Measurements from ENCODE around the gene OPN4. TPM values are rescaled to one million over a fixed set of nuclear protein-coding genes. Genes with fewer than 3 reads are reported as not detected.

OPN4 gene
- total RNA-seq, 1 experiment from 2014 or later = not detected

DNA sequence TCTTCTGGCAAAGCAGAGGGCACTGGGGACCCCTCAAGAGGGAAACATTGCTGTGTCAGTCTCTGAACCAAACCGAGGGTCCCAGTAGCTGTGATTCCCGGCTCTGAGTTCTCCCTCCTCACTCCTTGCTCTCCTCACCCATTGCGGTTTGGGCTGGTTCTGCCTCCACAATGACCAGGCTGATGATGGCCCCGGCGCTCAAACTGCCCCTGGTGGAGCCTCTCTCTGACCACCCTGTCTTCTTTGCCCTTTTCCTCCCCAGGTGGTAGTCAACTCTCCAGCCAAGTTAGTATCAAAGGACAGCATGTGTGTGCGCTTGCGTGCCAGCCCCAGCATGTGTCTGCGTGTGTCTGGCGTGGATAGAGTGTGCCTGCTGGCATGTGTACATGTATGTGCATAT is 31.1 kb downstream of the OPN4 start:
- Mint-ChIP-seq H3K36me3 (ENCODE audit: insufficient read depth, unreplicated experiment) (no peaks in the 10 kb centered on the region), H3K9me3 (ENCODE audit: unreplicated experiment) (no peaks in the 10 kb centered on the region), H3K27ac (ENCODE audit: low read depth, unreplicated experiment) (no peak overlapping the region), H3K27me3 (ENCODE audit: insufficient read depth, unreplicated experiment) (peaks cover 15% of the 10 kb centered on the region), H3K4me3 (ENCODE audit: unreplicated experiment) (no peak overlapping the region), H3K4me1 (ENCODE audit: insufficient read depth, unreplicated experiment) (no peaks in the 10 kb centered on the region)
- intact Hi-C loops (cut with micrococcal nuclease) = no loop called here
- no TSS peak for BruUV-seq (replicated peaks)
- DNase-seq (ENCODE audit: unreplicated experiment) = no peak
- TF ChIP-seq, protein P1, sequence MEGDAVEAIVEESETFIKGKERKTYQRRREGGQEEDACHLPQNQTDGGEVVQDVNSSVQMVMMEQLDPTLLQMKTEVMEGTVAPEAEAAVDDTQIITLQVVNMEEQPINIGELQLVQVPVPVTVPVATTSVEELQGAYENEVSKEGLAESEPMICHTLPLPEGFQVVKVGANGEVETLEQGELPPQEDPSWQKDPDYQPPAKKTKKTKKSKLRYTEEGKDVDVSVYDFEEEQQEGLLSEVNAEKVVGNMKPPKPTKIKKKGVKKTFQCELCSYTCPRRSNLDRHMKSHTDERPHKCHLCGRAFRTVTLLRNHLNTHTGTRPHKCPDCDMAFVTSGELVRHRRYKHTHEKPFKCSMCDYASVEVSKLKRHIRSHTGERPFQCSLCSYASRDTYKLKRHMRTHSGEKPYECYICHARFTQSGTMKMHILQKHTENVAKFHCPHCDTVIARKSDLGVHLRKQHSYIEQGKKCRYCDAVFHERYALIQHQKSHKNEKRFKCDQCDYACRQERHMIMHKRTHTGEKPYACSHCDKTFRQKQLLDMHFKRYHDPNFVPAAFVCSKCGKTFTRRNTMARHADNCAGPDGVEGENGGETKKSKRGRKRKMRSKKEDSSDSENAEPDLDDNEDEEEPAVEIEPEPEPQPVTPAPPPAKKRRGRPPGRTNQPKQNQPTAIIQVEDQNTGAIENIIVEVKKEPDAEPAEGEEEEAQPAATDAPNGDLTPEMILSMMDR (IDR thresholded peaks at IDR 0.05; ENCODE audit: unreplicated experiment) = no peak
- CTCF ChIA-PET = interaction anchor here (0.9 to 1.6 kb wide), 5 partner anchors 10 to 261 kb away, joined by 3 to 5 read pairs (median 4); partner anchors contain the start of gene LDB3
- POLR2A ChIA-PET = no interaction called here

GRCh38 chr10:86685893-86686632 is 31.7 kb downstream of the OPN4 start:
- Mint-ChIP-seq H3K4me3 (ENCODE audit: unreplicated experiment) (no peak overlapping the region), H3K27ac (ENCODE audit: low read depth, unreplicated experiment) (no peak overlapping the region), H3K27me3 (ENCODE audit: insufficient read depth, unreplicated experiment) (peaks cover 15% of the 10 kb centered on the region), H3K9me3 (ENCODE audit: unreplicated experiment) (no peaks in the 10 kb centered on the region), H3K36me3 (ENCODE audit: insufficient read depth, unreplicated experiment) (no peaks in the 10 kb centered on the region), H3K4me1 (ENCODE audit: insufficient read depth, unreplicated experiment) (no peaks in the 10 kb centered on the region)
- BruUV-seq (replicated peaks) = no TSS peak
- no peak for DNase-seq (ENCODE audit: unreplicated experiment)
- intact Hi-C loops (cut with micrococcal nuclease) = no loop called here
- POLR2A ChIA-PET = no interaction called here
- CTCF ChIA-PET = interaction anchor here (0.6 to 6.1 kb wide), 6 partner anchors 9 to 1079 kb away, joined by 3 to 54 read pairs (median 4); no protein-coding TSS in a partner anchor
- TF ChIP-seq, protein P1 (IDR thresholded peaks at IDR 0.05; ENCODE audit: unreplicated experiment) = no peak

GRCh38 chr10:86686972-86687371 is 32.6 kb downstream of the OPN4 start:
- no peak for DNase-seq (ENCODE audit: unreplicated experiment)
- POLR2A ChIA-PET = no interaction called here
- no TSS peak for BruUV-seq (replicated peaks)
- CTCF ChIA-PET = interaction anchor here (0.6 to 6.1 kb wide), 5 partner anchors 10 to 1080 kb away, joined by 3 to 54 read pairs (median 3); no protein-coding TSS in a partner anchor
- intact Hi-C loops (cut with micrococcal nuclease) = no loop called here
- H3K4me1 Mint-ChIP-seq (ENCODE audit: insufficient read depth, unreplicated experiment) = no peaks in the 10 kb centered on the region
- H3K27ac Mint-ChIP-seq (ENCODE audit: low read depth, unreplicated experiment) = no peak overlapping the region
- no peak overlapping the region for H3K4me3 Mint-ChIP-seq (ENCODE audit: unreplicated experiment)
- H3K9me3 Mint-ChIP-seq (ENCODE audit: unreplicated experiment) = no peaks in the 10 kb centered on the region
- H3K27me3 Mint-ChIP-seq (ENCODE audit: insufficient read depth, unreplicated experiment) = peaks cover 15% of the 10 kb centered on the region
- H3K36me3 Mint-ChIP-seq (ENCODE audit: insufficient read depth, unreplicated experiment) = no peaks in the 10 kb centered on the region
- TF ChIP-seq, protein P1 (IDR thresholded peaks at IDR 0.05; ENCODE audit: unreplicated experiment) = no peak

GRCh38 chr10:86687750-86688149 is 33.4 kb downstream of the OPN4 start:
- BruUV-seq (replicated peaks) = no TSS peak
- H3K9me3 Mint-ChIP-seq (ENCODE audit: unreplicated experiment) = no peaks in the 10 kb centered on the region

More at GRCh38 chr10:86687750-86688149, 33.4 kb downstream of the OPN4 start:
- TF ChIP-seq, protein P1 (IDR thresholded peaks at IDR 0.05; ENCODE audit: unreplicated experiment) = no peak
- Mint-ChIP-seq H3K27me3 (ENCODE audit: insufficient read depth, unreplicated experiment) (peaks cover 15% of the 10 kb centered on the region), H3K36me3 (ENCODE audit: insufficient read depth, unreplicated experiment) (no peaks in the 10 kb centered on the region), H3K27ac (ENCODE audit: low read depth, unreplicated experiment) (no peak overlapping the region), H3K4me3 (ENCODE audit: unreplicated experiment) (no peak overlapping the region), H3K4me1 (ENCODE audit: insufficient read depth, unreplicated experiment) (no peaks in the 10 kb centered on the region)
- no peak for DNase-seq (ENCODE audit: unreplicated experiment)
- intact Hi-C loops (cut with micrococcal nuclease) = loop anchor here (1.0 to 2.0 kb wide), 3 partner anchors 165 to 279 kb away; no protein-coding TSS in a partner anchor
- ChIA-PET POLR2A (no interaction called here), CTCF (interaction anchor here (0.6 to 6.1 kb wide), 7 partner anchors 12 to 224 kb away, joined by 3 to 54 read pairs (median 4); no protein-coding TSS in a partner anchor)
